Measurements from ENCODE around the gene CTCF.

DNA sequence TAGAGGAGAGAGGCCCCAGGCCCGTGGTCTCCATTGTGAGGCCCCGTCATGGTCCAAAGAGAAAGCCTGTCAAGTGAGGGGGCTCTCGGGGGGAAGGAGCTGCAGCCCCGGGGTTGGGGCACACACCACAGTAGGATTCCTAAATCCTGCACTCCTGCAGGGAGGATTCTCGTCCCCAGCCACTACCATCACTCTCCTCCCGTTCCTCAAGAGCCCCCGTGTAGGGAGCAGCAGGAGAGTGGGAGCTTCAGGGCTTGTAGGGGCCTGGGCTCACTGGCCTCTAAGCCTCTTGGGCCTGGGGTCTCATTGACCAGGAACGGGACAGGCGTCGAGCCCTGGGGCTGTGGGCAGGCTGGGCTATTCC lies 105.1 kb downstream of the CTCF start:
- TF ChIP-seq, protein P1, sequence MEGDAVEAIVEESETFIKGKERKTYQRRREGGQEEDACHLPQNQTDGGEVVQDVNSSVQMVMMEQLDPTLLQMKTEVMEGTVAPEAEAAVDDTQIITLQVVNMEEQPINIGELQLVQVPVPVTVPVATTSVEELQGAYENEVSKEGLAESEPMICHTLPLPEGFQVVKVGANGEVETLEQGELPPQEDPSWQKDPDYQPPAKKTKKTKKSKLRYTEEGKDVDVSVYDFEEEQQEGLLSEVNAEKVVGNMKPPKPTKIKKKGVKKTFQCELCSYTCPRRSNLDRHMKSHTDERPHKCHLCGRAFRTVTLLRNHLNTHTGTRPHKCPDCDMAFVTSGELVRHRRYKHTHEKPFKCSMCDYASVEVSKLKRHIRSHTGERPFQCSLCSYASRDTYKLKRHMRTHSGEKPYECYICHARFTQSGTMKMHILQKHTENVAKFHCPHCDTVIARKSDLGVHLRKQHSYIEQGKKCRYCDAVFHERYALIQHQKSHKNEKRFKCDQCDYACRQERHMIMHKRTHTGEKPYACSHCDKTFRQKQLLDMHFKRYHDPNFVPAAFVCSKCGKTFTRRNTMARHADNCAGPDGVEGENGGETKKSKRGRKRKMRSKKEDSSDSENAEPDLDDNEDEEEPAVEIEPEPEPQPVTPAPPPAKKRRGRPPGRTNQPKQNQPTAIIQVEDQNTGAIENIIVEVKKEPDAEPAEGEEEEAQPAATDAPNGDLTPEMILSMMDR (IDR thresholded peaks at IDR 0.05; ENCODE audit: low read depth, low read length, missing input control) = no peak
- TF ChIP-seq, protein P2, sequence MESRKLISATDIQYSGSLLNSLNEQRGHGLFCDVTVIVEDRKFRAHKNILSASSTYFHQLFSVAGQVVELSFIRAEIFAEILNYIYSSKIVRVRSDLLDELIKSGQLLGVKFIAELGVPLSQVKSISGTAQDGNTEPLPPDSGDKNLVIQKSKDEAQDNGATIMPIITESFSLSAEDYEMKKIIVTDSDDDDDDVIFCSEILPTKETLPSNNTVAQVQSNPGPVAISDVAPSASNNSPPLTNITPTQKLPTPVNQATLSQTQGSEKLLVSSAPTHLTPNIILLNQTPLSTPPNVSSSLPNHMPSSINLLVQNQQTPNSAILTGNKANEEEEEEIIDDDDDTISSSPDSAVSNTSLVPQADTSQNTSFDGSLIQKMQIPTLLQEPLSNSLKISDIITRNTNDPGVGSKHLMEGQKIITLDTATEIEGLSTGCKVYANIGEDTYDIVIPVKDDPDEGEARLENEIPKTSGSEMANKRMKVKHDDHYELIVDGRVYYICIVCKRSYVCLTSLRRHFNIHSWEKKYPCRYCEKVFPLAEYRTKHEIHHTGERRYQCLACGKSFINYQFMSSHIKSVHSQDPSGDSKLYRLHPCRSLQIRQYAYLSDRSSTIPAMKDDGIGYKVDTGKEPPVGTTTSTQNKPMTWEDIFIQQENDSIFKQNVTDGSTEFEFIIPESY (IDR thresholded peaks at IDR 0.05) = no peak
- TF ChIP-seq RAD21 (IDR thresholded peaks at IDR 0.05) (no peak), SP1 (IDR thresholded peaks at IDR 0.05) (no peak), YY1 (IDR thresholded peaks at IDR 0.05) (no peak), GABPA (IDR thresholded peaks at IDR 0.05 in 1 of 2, conservative IDR thresholded peaks at IDR 0.05 in 1 of 2) (no peak)
- TF ChIP-seq, protein P3, sequence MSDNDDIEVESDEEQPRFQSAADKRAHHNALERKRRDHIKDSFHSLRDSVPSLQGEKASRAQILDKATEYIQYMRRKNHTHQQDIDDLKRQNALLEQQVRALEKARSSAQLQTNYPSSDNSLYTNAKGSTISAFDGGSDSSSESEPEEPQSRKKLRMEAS (IDR thresholded peaks at IDR 0.05) = no peak
- TF ChIP-seq, protein P4, sequence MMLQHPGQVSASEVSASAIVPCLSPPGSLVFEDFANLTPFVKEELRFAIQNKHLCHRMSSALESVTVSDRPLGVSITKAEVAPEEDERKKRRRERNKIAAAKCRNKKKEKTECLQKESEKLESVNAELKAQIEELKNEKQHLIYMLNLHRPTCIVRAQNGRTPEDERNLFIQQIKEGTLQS (IDR thresholded peaks at IDR 0.05) = no peak
- TF ChIP-seq, protein P5, sequence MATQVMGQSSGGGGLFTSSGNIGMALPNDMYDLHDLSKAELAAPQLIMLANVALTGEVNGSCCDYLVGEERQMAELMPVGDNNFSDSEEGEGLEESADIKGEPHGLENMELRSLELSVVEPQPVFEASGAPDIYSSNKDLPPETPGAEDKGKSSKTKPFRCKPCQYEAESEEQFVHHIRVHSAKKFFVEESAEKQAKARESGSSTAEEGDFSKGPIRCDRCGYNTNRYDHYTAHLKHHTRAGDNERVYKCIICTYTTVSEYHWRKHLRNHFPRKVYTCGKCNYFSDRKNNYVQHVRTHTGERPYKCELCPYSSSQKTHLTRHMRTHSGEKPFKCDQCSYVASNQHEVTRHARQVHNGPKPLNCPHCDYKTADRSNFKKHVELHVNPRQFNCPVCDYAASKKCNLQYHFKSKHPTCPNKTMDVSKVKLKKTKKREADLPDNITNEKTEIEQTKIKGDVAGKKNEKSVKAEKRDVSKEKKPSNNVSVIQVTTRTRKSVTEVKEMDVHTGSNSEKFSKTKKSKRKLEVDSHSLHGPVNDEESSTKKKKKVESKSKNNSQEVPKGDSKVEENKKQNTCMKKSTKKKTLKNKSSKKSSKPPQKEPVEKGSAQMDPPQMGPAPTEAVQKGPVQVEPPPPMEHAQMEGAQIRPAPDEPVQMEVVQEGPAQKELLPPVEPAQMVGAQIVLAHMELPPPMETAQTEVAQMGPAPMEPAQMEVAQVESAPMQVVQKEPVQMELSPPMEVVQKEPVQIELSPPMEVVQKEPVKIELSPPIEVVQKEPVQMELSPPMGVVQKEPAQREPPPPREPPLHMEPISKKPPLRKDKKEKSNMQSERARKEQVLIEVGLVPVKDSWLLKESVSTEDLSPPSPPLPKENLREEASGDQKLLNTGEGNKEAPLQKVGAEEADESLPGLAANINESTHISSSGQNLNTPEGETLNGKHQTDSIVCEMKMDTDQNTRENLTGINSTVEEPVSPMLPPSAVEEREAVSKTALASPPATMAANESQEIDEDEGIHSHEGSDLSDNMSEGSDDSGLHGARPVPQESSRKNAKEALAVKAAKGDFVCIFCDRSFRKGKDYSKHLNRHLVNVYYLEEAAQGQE (IDR thresholded peaks at IDR 0.05) = no peak
